Osteoblast (primary cell): ENCODE data around the gene LTBP1. TPM values are rescaled to one million over a fixed set of nuclear protein-coding genes. Genes with fewer than 3 reads are reported as not detected.

ENCODE experiments used
- DNase-seq: peaks from one replicate; pipeline ENCODE4 v3.0.0; 2011; ENCODE audit warnings: low spot score, mixed read lengths; ENCODE audit not compliant: insufficient read length; ENCODE audit errors: missing footprints
- H2AFZ ChIP-seq: 2 replicates; pipeline ENCODE4 v1.6.0; 2011; ENCODE audit warnings: mild to moderate bottlenecking, low read length
- H3K27ac ChIP-seq: 2 replicates; pipeline ENCODE4 v1.5.1; 2011; ENCODE audit warnings: mild to moderate bottlenecking, low read depth, low read length, moderate library complexity
- H3K27me3 ChIP-seq: 2 replicates; pipeline ENCODE4 v1.6.0; 2012; ENCODE audit warnings: mild to moderate bottlenecking, control low read depth, inconsistent platforms, low read length, moderate library complexity; ENCODE audit not compliant: insufficient read depth
- H3K36me3 ChIP-seq: 2 replicates; pipeline ENCODE4 v1.5.1; 2011; ENCODE audit warnings: mild to moderate bottlenecking, low read length, control low read depth, moderate library complexity; ENCODE audit not compliant: insufficient read depth
- H3K4me1 ChIP-seq: 2 replicates; pipeline ENCODE4 v1.5.1; 2011; ENCODE audit warnings: mild to moderate bottlenecking, low read length, control low read depth, moderate library complexity; ENCODE audit not compliant: insufficient read depth
- H3K4me2 ChIP-seq: 2 replicates; pipeline ENCODE4 v1.6.0; 2011; ENCODE audit warnings: mild to moderate bottlenecking, low read length; ENCODE audit not compliant: insufficient read depth
- H3K4me3 ChIP-seq: fragments of 200-600 bp; sonication (generic); 3 replicates; pipeline ENCODE4 v1.5.1; 2012; ENCODE audit warnings: mild to moderate bottlenecking, low read length, inconsistent platforms; ENCODE audit not compliant: insufficient read depth
- H3K79me2 ChIP-seq: 2 replicates; pipeline ENCODE4 v1.6.0; 2012; ENCODE audit warnings: mild to moderate bottlenecking, low read length, control low read depth, inconsistent platforms; ENCODE audit not compliant: insufficient read depth
- H3K9me3 ChIP-seq: 2 replicates; pipeline ENCODE4 v1.5.1; 2011; ENCODE audit warnings: low read depth, low read length, control low read depth
- H4K20me1 ChIP-seq: 2 replicates; pipeline ENCODE4 v1.6.0; 2012; ENCODE audit warnings: mild to moderate bottlenecking, low read length, control low read depth; ENCODE audit not compliant: insufficient read depth
- total RNA-seq: library from RNA; depleted of rRNA; stranded (reverse); fragments of >200 nt; gene quantifications from 2 replicates; pipeline ENCODE4 v1.2.3, GENCODE V29; 2012
- TF ChIP-seq, protein P1 (sequence below): IDR thresholded peaks from 2 replicates; pipeline ENCODE4 v1.5.1; 2011; ENCODE audit warnings: mild to moderate bottlenecking, low read depth, low read length, moderate library complexity; ENCODE audit errors: extremely low read depth

Gene LTBP1
- total RNA-seq, 1 donor, result 224 TPM

DNA sequence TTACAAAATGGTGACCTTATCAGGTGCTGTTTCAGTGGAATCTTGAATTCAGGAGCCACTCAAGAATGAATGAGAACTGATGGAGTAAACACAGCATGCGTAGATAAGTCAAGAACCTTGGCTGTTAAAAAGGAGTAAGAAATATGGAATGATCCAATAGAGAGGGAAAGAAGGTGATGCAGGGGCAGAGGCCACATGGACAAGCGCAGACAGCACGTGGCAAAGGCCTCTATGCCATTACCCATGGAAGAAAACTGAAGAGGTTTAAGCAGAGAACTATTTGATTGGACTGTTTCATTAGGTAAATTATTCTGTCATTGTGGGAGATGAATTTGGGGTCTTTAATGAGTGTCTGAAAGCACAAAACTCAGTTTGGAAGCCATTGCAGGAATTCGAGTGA, 387.3 kb downstream of the LTBP1 start:
- H2AFZ ChIP-seq, result no peak overlapping the region
- peaks cover 10% of the 10 kb centered on the region for H3K36me3 ChIP-seq
- H3K4me1 ChIP-seq, result no peaks in the 10 kb centered on the region
- H3K4me3 ChIP-seq, result no peak overlapping the region
- H3K27me3 ChIP-seq, result no peaks in the 10 kb centered on the region
- no peaks in the 10 kb centered on the region for H3K79me2 ChIP-seq
- TF ChIP-seq, protein P1, sequence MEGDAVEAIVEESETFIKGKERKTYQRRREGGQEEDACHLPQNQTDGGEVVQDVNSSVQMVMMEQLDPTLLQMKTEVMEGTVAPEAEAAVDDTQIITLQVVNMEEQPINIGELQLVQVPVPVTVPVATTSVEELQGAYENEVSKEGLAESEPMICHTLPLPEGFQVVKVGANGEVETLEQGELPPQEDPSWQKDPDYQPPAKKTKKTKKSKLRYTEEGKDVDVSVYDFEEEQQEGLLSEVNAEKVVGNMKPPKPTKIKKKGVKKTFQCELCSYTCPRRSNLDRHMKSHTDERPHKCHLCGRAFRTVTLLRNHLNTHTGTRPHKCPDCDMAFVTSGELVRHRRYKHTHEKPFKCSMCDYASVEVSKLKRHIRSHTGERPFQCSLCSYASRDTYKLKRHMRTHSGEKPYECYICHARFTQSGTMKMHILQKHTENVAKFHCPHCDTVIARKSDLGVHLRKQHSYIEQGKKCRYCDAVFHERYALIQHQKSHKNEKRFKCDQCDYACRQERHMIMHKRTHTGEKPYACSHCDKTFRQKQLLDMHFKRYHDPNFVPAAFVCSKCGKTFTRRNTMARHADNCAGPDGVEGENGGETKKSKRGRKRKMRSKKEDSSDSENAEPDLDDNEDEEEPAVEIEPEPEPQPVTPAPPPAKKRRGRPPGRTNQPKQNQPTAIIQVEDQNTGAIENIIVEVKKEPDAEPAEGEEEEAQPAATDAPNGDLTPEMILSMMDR, result no peak
- no peak overlapping the region for H3K4me2 ChIP-seq
- no peaks in the 10 kb centered on the region for H3K9me3 ChIP-seq
- no peak for DNase-seq
- H3K27ac ChIP-seq, result no peak overlapping the region
- no peaks in the 10 kb centered on the region for H4K20me1 ChIP-seq

- no peak overlapping the region for H3K27ac ChIP-seq
- DNase-seq, result no peak
- H3K4me2 ChIP-seq, result no peak overlapping the region
- no peaks in the 10 kb centered on the region for H3K79me2 ChIP-seq
- no peak overlapping the region for H3K4me3 ChIP-seq
- no peak overlapping the region for H2AFZ ChIP-seq
- TF ChIP-seq, protein P1, result no peak
- H4K20me1 ChIP-seq, result no peaks in the 10 kb centered on the region
- H3K4me1 ChIP-seq, result no peaks in the 10 kb centered on the region
- H3K9me3 ChIP-seq, result no peaks in the 10 kb centered on the region
- H3K27me3 ChIP-seq, result no peaks in the 10 kb centered on the region
- peaks cover 10% of the 10 kb centered on the region for H3K36me3 ChIP-seq
Observed at GRCh38 chr2:33335516-33335915, 388.8 kb downstream of the LTBP1 start.

DNA sequence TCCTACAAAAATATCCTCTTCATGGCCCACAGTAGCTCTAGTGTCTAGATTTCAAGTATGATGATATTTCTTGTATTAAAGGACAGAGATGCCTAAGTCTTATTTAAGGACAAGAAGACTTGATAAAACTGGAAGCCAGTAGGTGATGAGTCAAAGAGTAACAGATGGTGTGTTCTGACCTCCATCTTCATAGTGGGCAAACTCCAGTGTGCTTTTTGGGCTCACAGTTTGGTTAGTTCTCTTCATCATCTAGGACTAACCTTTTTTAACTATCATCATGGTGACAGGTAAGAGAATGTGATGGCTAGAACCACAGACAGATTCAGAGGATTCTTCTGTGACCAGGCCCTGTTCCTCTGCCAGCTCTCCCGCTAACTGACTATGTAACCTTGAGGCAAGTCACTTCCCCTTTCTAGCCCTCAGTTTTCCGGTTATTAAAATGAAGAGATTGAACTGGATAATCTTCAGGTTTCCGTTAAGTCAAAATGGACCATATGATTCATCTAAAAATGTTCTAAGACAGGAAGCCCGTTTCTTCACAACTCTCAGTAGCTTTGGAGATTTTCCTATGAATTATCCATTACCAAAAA, 389.4 kb downstream of the LTBP1 start:
- Histone ChIP-seq H3K4me1 (no peaks in the 10 kb centered on the region), H3K4me3 (no peak overlapping the region), H3K27ac (no peak overlapping the region), H4K20me1 (no peaks in the 10 kb centered on the region), H3K27me3 (no peaks in the 10 kb centered on the region), H3K4me2 (no peak overlapping the region), H3K9me3 (no peaks in the 10 kb centered on the region), H3K79me2 (no peaks in the 10 kb centered on the region), H2AFZ (no peak overlapping the region), H3K36me3 (peaks cover 10% of the 10 kb centered on the region)
- DNase-seq, result no peak
- TF ChIP-seq, protein P1, result no peak

DNA sequence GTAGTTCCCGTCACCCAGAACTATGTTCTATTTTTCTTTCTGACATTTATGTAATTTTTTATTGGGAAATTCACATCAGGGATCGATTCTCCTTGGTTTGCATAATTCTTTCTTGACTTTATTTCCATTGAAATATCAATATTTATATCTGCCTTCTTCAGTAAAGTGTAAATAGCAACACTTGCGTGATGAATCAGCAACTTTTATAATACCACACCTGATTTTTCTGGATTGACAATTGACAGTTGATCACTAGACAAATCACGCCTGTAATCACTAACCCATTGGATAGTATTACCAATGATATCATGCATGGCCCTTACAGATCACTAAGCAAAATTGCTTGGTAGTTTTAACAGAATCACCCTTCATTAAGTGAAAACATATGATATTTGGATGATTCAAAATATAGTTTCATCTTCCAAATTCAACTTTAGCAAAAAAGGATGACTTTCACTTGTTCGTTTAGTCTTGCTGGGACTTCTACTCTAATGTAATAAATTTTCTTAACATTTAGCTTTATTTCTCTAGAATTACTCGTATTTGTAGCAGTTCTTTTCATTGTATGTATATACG, 390.7 kb downstream of the LTBP1 start:
- Histone ChIP-seq H3K4me1 (no peaks in the 10 kb centered on the region), H3K4me2 (no peak overlapping the region), H3K36me3 (peaks cover 16% of the 10 kb centered on the region), H3K4me3 (no peak overlapping the region), H3K9me3 (no peaks in the 10 kb centered on the region), H3K79me2 (no peaks in the 10 kb centered on the region), H3K27ac (no peak overlapping the region), H2AFZ (no peak overlapping the region), H4K20me1 (no peaks in the 10 kb centered on the region), H3K27me3 (no peaks in the 10 kb centered on the region)
- TF ChIP-seq, protein P1, result no peak
- DNase-seq, result no peak
